ENCODE results near the gene CCNY. TPM values are rescaled to one million over a fixed set of nuclear protein-coding genes. Genes with fewer than 3 reads are reported as not detected.

CCNY gene
- total RNA-seq, 3 donors from 2014 or later (not counting 1 experiment from before 2014, with no cell fraction given) = 71.0 to 87.2 (median 74.3) TPM

DNA sequence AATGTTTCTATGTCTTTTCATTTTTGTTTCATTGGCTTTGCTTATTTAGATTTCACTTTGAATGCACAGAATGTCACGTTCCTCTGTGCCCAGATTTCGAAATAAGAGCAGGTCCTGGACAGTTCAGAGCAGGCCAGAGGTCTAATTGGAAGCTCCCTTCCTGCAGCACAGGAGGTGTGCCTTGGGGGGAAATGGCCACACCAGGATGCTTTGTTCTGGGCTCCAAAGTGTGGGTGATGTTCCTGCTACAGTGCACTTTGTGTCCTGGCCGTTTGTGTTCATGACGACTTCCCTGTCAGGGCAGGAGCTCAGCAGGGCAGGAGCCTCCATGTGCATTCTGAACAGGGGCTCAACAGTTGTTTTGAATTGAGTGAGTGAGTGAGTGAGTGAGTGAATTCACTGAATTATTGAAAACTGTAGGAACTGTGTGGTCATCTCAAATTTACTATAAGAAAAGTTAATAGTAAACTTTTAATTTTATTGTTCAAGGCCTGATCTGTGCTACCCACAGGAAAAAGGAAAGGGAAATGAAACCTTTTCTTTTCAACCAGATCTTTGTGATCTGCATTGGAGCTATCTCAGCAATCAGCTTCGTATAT lies 159.3 kb downstream of the CCNY start:
- no peak for DNase-seq
- TF ChIP-seq, protein P1, sequence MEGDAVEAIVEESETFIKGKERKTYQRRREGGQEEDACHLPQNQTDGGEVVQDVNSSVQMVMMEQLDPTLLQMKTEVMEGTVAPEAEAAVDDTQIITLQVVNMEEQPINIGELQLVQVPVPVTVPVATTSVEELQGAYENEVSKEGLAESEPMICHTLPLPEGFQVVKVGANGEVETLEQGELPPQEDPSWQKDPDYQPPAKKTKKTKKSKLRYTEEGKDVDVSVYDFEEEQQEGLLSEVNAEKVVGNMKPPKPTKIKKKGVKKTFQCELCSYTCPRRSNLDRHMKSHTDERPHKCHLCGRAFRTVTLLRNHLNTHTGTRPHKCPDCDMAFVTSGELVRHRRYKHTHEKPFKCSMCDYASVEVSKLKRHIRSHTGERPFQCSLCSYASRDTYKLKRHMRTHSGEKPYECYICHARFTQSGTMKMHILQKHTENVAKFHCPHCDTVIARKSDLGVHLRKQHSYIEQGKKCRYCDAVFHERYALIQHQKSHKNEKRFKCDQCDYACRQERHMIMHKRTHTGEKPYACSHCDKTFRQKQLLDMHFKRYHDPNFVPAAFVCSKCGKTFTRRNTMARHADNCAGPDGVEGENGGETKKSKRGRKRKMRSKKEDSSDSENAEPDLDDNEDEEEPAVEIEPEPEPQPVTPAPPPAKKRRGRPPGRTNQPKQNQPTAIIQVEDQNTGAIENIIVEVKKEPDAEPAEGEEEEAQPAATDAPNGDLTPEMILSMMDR (IDR thresholded peaks at IDR 0.05) = no peak
- H3K27me3 Mint-ChIP-seq (ENCODE audit: low read depth in 2 of 2) = no peaks in the 10 kb centered on the region
- Histone ChIP-seq H3K27me3 (ENCODE audit: control insufficient read depth, insufficient read depth, low read length) (no peaks in the 10 kb centered on the region), H3K27ac (ENCODE audit: low read length) (no peak overlapping the region), H3K4me3 (ENCODE audit: low read length) (no peak overlapping the region), H3K9me3 (ENCODE audit: control insufficient read depth, insufficient read depth, low read length) (no peaks in the 10 kb centered on the region), H3K4me1 (ENCODE audit: control insufficient read depth, insufficient read depth, low read length) (peaks cover 11% of the 10 kb centered on the region), H3K36me3 (ENCODE audit: control insufficient read depth, insufficient read depth, low read length) (peaks cover 4% of the 10 kb centered on the region)
- intact Hi-C loops (cut with micrococcal nuclease) = no loop called here
- no peaks in the 10 kb centered on the region for H3K9me3 Mint-ChIP-seq
- H3K4me1 Mint-ChIP-seq = peaks cover 60 to 63% of the 10 kb centered on the region in 2 donors
- peak overlapping the region; percentile 16 to 58 for H3K27ac Mint-ChIP-seq
- 39% methylated on average over 4 of the region's 5 CpGs for WGBS (ENCODE audit: insufficient coverage)
- H3K4me3 Mint-ChIP-seq = no peak overlapping the region
- no peaks in the 10 kb centered on the region for H3K36me3 Mint-ChIP-seq
- ATAC-seq = no peak

DNA sequence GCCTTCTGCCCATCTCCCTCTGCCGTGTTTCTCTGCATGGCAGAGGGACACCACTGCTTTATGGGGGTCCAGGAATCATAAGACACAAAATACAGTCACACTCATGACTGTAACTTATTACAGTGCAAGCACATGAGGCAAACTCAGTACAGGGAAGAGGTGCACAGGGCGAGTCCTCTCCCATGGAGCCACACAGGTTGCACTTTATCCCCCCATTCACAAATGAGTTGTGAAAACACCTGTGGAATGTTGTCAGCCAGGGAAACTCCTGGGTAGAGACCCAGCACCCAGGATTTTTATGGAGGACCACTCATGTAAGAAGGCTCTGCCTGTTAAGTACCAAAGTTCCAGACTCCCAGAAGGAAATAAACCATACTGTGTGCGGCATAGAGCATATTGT lies 161.6 kb downstream of the CCNY start:
- ATAC-seq (no peak), DNase-seq (no peak)
- Histone ChIP-seq H3K4me1 (ENCODE audit: control insufficient read depth, insufficient read depth, low read length) (peaks cover 11% of the 10 kb centered on the region), H3K27me3 (ENCODE audit: control insufficient read depth, insufficient read depth, low read length) (no peaks in the 10 kb centered on the region), H3K4me3 (ENCODE audit: low read length) (no peak overlapping the region), H3K9me3 (ENCODE audit: control insufficient read depth, insufficient read depth, low read length) (no peaks in the 10 kb centered on the region), H3K27ac (ENCODE audit: low read length) (no peak overlapping the region), H3K36me3 (ENCODE audit: control insufficient read depth, insufficient read depth, low read length) (peaks cover 5% of the 10 kb centered on the region)
- H3K9me3 Mint-ChIP-seq = no peaks in the 10 kb centered on the region
- H3K36me3 Mint-ChIP-seq = no peaks in the 10 kb centered on the region
- H3K27me3 Mint-ChIP-seq (ENCODE audit: low read depth in 2 of 2) = no peaks in the 10 kb centered on the region
- no peak overlapping the region for H3K4me3 Mint-ChIP-seq
- no peak overlapping the region for H3K27ac Mint-ChIP-seq
- peaks cover 47 to 51% of the 10 kb centered on the region in 2 donors for H3K4me1 Mint-ChIP-seq
- TF ChIP-seq, protein P1 (IDR thresholded peaks at IDR 0.05) = no peak
- intact Hi-C loops (cut with micrococcal nuclease) = no loop called here
- 93% methylated on average over 3 of the region's 3 CpGs for WGBS (ENCODE audit: insufficient coverage)

DNA sequence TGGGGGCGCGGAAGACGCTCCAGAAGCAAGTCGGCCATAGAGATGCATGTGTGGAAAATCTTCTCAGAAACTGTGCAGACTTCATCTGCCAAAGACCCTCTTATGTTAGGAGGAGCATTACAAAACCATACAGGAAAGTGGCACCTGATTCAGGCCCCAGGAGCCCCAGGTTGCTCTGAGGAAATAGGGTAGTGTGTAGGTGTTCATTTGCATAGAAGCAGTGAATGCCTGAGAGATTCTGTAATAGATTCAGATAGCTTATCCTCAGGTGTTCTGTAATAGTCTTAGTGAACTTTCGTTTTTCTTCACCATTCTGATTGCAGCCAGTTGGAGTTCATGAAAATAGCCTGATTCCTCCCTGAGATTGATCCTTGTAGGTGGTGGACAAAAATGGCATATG lies 162.4 kb downstream of the CCNY start:
- H3K36me3 Mint-ChIP-seq = no peaks in the 10 kb centered on the region
- H3K9me3 Mint-ChIP-seq = no peaks in the 10 kb centered on the region
- H3K27me3 ChIP-seq (ENCODE audit: control insufficient read depth, insufficient read depth, low read length) = no peaks in the 10 kb centered on the region
- no peak overlapping the region for H3K27ac ChIP-seq (ENCODE audit: low read length)
- peak overlapping the region in 1 of 2 donors; percentile 12 for H3K27ac Mint-ChIP-seq
- H3K4me1 ChIP-seq (ENCODE audit: control insufficient read depth, insufficient read depth, low read length) = peaks cover 11% of the 10 kb centered on the region
- intact Hi-C loops (cut with micrococcal nuclease) = no loop called here
- H3K4me1 Mint-ChIP-seq = peaks cover 42 to 46% of the 10 kb centered on the region in 2 donors
- DNase-seq = no peak
- ATAC-seq = no peak
- H3K4me3 Mint-ChIP-seq = no peak overlapping the region
- H3K9me3 ChIP-seq (ENCODE audit: control insufficient read depth, insufficient read depth, low read length) = no peaks in the 10 kb centered on the region
- H3K27me3 Mint-ChIP-seq (ENCODE audit: low read depth in 2 of 2) = no peaks in the 10 kb centered on the region
- 96% methylated on average over 5 of the region's 5 CpGs for WGBS (ENCODE audit: insufficient coverage)
- no peak overlapping the region for H3K4me3 ChIP-seq (ENCODE audit: low read length)
- TF ChIP-seq, protein P1 (IDR thresholded peaks at IDR 0.05) = no peak
- peaks cover 5% of the 10 kb centered on the region for H3K36me3 ChIP-seq (ENCODE audit: control insufficient read depth, insufficient read depth, low read length)

DNA sequence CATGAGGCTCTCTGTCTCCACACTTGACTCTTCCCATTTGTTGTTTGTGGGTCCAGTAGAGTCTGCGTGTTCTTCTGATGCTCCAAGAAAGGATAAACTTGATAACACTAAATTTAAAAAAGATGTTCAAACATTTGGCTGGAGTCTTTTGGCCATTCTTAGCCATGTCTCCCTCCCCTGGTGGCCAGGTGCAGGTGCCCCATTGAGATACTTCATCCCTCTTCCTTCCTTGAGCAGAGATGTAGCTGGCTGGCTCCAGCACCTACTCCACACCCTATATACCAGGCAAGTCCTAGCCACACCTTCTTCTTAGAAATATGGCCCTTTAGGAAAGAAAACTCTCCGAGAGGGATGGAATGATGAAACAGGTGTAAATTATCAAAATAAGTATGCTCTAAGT lies 165.6 kb downstream of the CCNY start:
- Histone ChIP-seq H3K9me3 (ENCODE audit: control insufficient read depth, insufficient read depth, low read length) (no peaks in the 10 kb centered on the region), H3K36me3 (ENCODE audit: control insufficient read depth, insufficient read depth, low read length) (peaks cover 5% of the 10 kb centered on the region), H3K4me1 (ENCODE audit: control insufficient read depth, insufficient read depth, low read length) (peaks cover 3% of the 10 kb centered on the region), H3K27ac (ENCODE audit: low read length) (no peak overlapping the region), H3K4me3 (ENCODE audit: low read length) (no peak overlapping the region), H3K27me3 (ENCODE audit: control insufficient read depth, insufficient read depth, low read length) (no peaks in the 10 kb centered on the region)
- no peak overlapping the region for H3K27ac Mint-ChIP-seq
- intact Hi-C loops (cut with micrococcal nuclease) = no loop called here
- H3K4me3 Mint-ChIP-seq = no peak overlapping the region
- DNase-seq = no peak
- no peaks in the 10 kb centered on the region for H3K9me3 Mint-ChIP-seq
- no peak for ATAC-seq
- WGBS (ENCODE audit: insufficient coverage) = 100% methylated on average over 1 of the region's 2 CpGs
- H3K27me3 Mint-ChIP-seq (ENCODE audit: low read depth in 2 of 2) = no peaks in the 10 kb centered on the region
- no peaks in the 10 kb centered on the region for H3K36me3 Mint-ChIP-seq
- TF ChIP-seq, protein P1 (IDR thresholded peaks at IDR 0.05) = no peak
- H3K4me1 Mint-ChIP-seq = peaks cover 34 to 36% of the 10 kb centered on the region in 2 donors
